ENCODE data around the gene GOLT1A. TPM values are rescaled to one million over a fixed set of nuclear protein-coding genes. Genes with fewer than 3 reads are reported as not detected.

Gene GOLT1A
- total and polyA plus RNA-seq, 2 donors: 0.47 to 1.4 TPM

- WGBS: 97% methylated on average over 12 of the region's 12 CpGs
- peaks cover 3 to 30% of the 10 kb centered on the region in 2 donors for H3K27me3 ChIP-seq (ENCODE audit: control insufficient read depth in 2 of 2, insufficient read depth in 1 of 2, low read length in 1 of 2)
Measured at GRCh38 chr1:204201348-204202040, 12.3 kb downstream of the GOLT1A start.

DNA sequence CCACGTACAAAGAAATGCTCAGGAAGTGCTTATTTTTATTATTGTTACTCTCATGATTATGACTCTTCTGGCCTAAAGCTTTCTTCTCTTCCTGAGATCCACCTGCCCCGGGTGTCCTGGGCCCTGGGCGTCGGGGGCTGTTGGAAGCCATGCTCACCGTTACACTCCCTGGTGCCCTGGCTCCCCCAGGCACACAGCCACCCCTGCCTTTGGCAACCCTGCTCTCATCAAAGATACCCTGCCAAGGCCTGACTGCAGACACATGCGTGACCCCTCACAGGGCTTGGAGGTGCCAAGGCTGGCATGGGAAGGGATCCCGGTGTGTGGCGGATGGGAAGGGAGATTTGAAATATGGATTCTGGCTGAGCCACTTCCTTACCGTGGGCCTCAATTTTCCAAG, 14.2 kb downstream of the GOLT1A start:
- Histone ChIP-seq H3K9me3 (ENCODE audit: control insufficient read depth in 2 of 2, insufficient read depth in 1 of 2, low read length in 1 of 2) (peaks cover 0 to 3% of the 10 kb centered on the region in 2 donors), H3K27me3 (ENCODE audit: control insufficient read depth in 2 of 2, insufficient read depth in 1 of 2, low read length in 1 of 2) (peaks cover 3 to 27% of the 10 kb centered on the region in 2 donors), H3K4me1 (ENCODE audit: control insufficient read depth in 2 of 2, insufficient read depth in 2 of 2, low read length in 2 of 2) (peaks cover 0 to 18% of the 10 kb centered on the region in 2 donors), H3K36me3 (ENCODE audit: control insufficient read depth in 2 of 2, insufficient read depth in 2 of 2, low read length in 1 of 2) (no peaks in the 10 kb centered on the region), H3K27ac (ENCODE audit: low read depth in 1 of 2, low read length in 1 of 2) (no peak overlapping the region), H3K4me3 (ENCODE audit: low read length in 2 of 2) (no peak overlapping the region)
- WGBS: 96% methylated on average over 9 of the region's 9 CpGs
- no peak for DNase-seq (ENCODE audit: low read depth in 6 of 9, low spot score in 9 of 9)

More at GRCh38 chr1:204201348-204202040, 12.3 kb downstream of the GOLT1A start:
- H3K9me3 ChIP-seq (ENCODE audit: control insufficient read depth in 2 of 2, insufficient read depth in 1 of 2, low read length in 1 of 2): peaks cover 0 to 3% of the 10 kb centered on the region in 2 donors
- H3K36me3 ChIP-seq (ENCODE audit: control insufficient read depth in 2 of 2, insufficient read depth in 2 of 2, low read length in 1 of 2): no peaks in the 10 kb centered on the region
- peaks cover 0 to 12% of the 10 kb centered on the region in 2 donors for H3K4me1 ChIP-seq (ENCODE audit: control insufficient read depth in 2 of 2, insufficient read depth in 2 of 2, low read length in 2 of 2)
- no peak for DNase-seq (ENCODE audit: low read depth in 6 of 9, low spot score in 9 of 9)
- no peak overlapping the region for H3K4me3 ChIP-seq (ENCODE audit: low read length in 2 of 2)
- H3K27ac ChIP-seq (ENCODE audit: low read depth in 1 of 2, low read length in 1 of 2): no peak overlapping the region

DNA sequence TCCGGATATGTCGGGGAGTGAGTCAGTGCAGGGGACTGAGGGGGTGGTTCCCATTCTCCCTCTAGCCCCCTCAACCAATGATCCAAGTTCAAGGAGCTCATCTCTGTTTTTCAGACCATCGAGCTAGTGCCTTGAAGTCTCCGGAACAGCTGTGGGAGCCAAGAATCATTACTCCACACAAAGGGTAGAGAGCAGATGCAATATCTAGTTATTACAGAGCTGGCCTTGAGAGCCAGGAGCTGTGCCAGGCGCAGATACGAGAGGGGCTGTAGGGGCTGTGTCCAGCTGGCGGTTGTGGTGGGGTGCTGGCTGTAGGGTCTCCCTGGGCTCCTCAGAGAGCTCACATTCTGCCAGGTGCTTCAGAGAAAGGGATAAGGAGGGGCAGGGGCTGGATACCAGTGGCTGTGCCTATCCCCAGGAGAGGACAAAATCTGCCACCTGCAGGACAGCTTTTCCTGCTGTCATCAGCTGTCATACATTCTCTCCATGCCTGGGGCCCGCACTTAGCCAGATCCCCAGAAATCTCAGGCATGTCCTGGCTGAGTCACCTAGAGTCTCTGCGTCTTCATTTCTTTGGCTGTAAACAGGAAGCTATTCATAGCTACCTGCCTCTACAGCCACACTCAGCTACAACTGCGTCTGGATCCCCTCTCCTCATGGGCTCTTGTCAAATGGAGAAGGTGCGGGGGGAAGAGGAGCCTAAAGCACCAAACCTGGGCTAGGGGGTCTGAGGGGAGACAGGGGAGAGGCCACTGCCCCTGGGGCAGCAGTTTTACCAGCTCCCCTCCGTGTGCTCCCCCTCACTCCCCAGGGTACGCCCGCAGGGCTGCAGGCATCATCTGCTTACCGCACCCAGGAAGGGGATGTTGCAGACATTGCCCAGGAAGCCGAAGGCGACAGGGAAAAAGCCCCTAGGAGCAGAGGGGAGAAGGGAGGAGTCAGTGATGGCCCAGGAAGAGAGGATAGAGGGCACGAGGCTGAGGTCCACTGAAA, 15.1 kb downstream of the GOLT1A start:
- no peaks in the 10 kb centered on the region for H3K36me3 ChIP-seq (ENCODE audit: control insufficient read depth in 2 of 2, insufficient read depth in 2 of 2, low read length in 1 of 2)
- H3K27ac ChIP-seq (ENCODE audit: low read depth in 1 of 2, low read length in 1 of 2): no peak overlapping the region
- DNase-seq (ENCODE audit: low read depth in 6 of 9, low spot score in 9 of 9): peak in 1 of 9 donors; percentile 39
- peaks cover 3 to 24% of the 10 kb centered on the region in 2 donors for H3K27me3 ChIP-seq (ENCODE audit: control insufficient read depth in 2 of 2, insufficient read depth in 1 of 2, low read length in 1 of 2)
- peaks cover 0 to 27% of the 10 kb centered on the region in 2 donors for H3K4me1 ChIP-seq (ENCODE audit: control insufficient read depth in 2 of 2, insufficient read depth in 2 of 2, low read length in 2 of 2)
- peaks cover 0 to 3% of the 10 kb centered on the region in 2 donors for H3K9me3 ChIP-seq (ENCODE audit: control insufficient read depth in 2 of 2, insufficient read depth in 1 of 2, low read length in 1 of 2)
- 86% methylated on average over 18 of the region's 18 CpGs for WGBS
- H3K4me3 ChIP-seq (ENCODE audit: low read length in 2 of 2): no peak overlapping the region

DNA sequence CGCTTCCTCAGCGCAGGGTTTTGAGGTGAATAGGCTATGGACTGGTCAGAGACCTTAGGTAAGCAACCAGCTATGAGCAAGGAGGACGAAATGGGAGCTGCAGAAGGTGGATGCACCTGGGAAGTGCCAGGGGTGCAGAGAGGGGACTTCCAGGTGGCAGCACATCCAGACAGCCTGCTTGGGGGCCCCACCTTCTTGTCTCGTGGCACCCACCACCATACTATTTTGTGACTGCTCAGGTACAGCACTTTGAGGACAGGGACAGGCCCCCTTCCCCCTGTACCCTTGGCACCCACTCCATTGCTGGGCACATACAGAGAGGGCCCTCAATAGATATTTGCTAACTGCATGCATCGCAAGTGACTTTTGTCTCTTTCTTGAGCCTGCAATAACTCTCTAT, 16.7 kb downstream of the GOLT1A start:
- Histone ChIP-seq H3K36me3 (ENCODE audit: control insufficient read depth in 2 of 2, insufficient read depth in 2 of 2, low read length in 1 of 2) (no peaks in the 10 kb centered on the region), H3K9me3 (ENCODE audit: control insufficient read depth in 2 of 2, insufficient read depth in 1 of 2, low read length in 1 of 2) (no peaks in the 10 kb centered on the region), H3K27me3 (ENCODE audit: control insufficient read depth in 2 of 2, insufficient read depth in 1 of 2, low read length in 1 of 2) (peaks cover 0 to 10% of the 10 kb centered on the region in 2 donors), H3K27ac (ENCODE audit: low read depth in 1 of 2, low read length in 1 of 2) (no peak overlapping the region), H3K4me3 (ENCODE audit: low read length in 2 of 2) (no peak overlapping the region), H3K4me1 (ENCODE audit: control insufficient read depth in 2 of 2, insufficient read depth in 2 of 2, low read length in 2 of 2) (peaks cover 0 to 36% of the 10 kb centered on the region in 2 donors)
- DNase-seq (ENCODE audit: low read depth in 6 of 9, low spot score in 9 of 9): no peak
- 86% methylated on average over 5 of the region's 5 CpGs for WGBS

DNA sequence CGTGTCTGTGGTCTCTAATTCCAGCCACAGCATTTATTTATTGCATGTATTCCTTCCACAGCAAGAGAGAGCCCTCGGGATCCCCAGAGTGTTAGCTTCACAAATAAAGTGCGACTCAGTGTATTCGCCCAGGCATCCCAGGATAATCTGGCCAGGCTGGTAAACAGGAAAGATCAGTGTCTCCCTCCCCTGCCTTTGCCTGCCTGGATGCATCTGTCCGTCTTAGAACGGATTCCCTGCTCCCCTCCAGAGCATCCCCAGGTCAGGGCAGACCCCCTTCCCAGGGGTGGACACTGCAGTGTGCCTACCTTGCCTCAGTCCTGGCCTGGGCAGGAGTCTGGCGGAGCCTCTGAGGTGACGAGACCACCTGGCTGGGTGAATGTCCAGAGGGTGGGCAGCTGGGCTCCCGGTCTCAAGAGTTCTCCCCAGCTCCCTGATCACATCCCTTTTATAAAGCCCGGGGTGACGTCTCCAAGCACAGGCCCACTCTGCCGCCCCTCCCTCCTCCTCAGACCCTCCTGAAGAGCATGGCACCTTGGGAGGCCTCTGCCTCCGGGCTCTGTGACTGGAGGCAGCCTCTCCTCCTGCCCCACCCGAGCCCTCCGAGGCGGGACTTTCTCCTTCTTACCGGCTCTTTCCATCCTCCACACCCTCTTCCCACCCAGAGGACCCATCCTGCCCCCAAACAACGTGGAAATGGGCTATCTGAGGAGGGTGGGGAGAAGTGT, 17.6 kb downstream of the GOLT1A start, which contains the start of gene KISS1:
TSS of gene KISS1 (minus strand) at position 424 of the 728 bp plus-strand sequence. CDS start 3,615 bp downstream, outside the sequence.
- H3K27ac ChIP-seq (ENCODE audit: low read depth in 1 of 2, low read length in 1 of 2): no peak within 1 kb of the TSS
- no peaks in the 10 kb centered on the region for H3K36me3 ChIP-seq (ENCODE audit: control insufficient read depth in 2 of 2, insufficient read depth in 2 of 2, low read length in 1 of 2)
- H3K27me3 ChIP-seq (ENCODE audit: control insufficient read depth in 2 of 2, insufficient read depth in 1 of 2, low read length in 1 of 2): peaks cover 0 to 10% of the 10 kb centered on the region in 2 donors
- H3K9me3 ChIP-seq (ENCODE audit: control insufficient read depth in 2 of 2, insufficient read depth in 1 of 2, low read length in 1 of 2): no peaks in the 10 kb centered on the region
- DNase-seq (ENCODE audit: low read depth in 6 of 9, low spot score in 9 of 9): no peak
- WGBS: 88% methylated on average over 18 of the region's 18 CpGs
- no peak within 1 kb of the TSS for H3K4me3 ChIP-seq (ENCODE audit: low read length in 2 of 2)
- H3K4me1 ChIP-seq (ENCODE audit: control insufficient read depth in 2 of 2, insufficient read depth in 2 of 2, low read length in 2 of 2): peaks cover 4 to 44% of the 10 kb centered on the region in 2 donors

DNA sequence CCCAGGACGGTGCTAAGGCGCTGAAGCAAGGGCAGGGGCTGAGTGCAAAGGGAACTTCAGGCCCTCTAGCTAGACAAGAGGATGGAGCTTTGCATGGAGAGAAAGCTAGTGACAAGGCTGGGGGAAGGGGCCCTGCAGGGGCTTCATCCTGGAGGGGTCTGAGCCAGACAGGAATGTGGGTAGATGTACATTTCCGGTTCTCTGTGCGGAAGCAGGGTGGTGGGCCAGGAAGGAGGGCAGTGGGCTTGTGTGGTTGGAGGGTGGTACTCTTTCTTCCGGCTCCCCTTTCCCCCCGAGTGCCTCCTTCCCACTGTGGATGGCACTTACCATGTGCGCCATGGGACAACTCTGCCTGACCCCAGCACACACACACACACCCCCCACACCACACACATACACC, 19.0 kb downstream of the GOLT1A start:
- H3K27me3 ChIP-seq (ENCODE audit: control insufficient read depth in 2 of 2, insufficient read depth in 1 of 2, low read length in 1 of 2): peaks cover 0 to 12% of the 10 kb centered on the region in 2 donors

DNA sequence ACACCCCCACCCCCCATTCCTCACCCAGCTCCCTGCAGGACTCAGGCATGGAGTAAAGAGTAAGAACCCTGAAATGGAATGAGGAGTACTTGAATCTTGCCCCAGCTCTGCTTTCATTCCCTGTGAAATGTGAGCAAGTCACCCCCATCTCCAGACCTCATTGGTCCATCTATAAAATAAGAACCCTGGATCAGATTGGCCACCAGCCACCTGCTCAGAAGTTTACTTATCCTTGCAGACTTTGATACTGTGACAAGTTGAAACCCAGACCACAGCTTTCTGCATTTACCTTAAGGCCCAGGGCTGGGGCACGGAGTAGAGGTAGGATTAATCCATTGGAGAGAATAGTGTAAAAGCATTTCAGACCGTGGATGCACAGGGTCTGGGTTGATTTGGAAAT, 19.7 kb downstream of the GOLT1A start:
- H3K4me1 ChIP-seq (ENCODE audit: control insufficient read depth in 2 of 2, insufficient read depth in 2 of 2, low read length in 2 of 2): peaks cover 11 to 62% of the 10 kb centered on the region in 2 donors
- H3K27me3 ChIP-seq (ENCODE audit: control insufficient read depth in 2 of 2, insufficient read depth in 1 of 2, low read length in 1 of 2): peaks cover 0 to 12% of the 10 kb centered on the region in 2 donors
- H3K4me3 ChIP-seq (ENCODE audit: low read length in 2 of 2): no peak overlapping the region
- no peak for DNase-seq (ENCODE audit: low read depth in 6 of 9, low spot score in 9 of 9)
- 93% methylated on average over 2 of the region's 2 CpGs for whole genome bisulfite sequencing
- H3K36me3 ChIP-seq (ENCODE audit: control insufficient read depth in 2 of 2, insufficient read depth in 2 of 2, low read length in 1 of 2): no peaks in the 10 kb centered on the region
- H3K27ac ChIP-seq (ENCODE audit: low read depth in 1 of 2, low read length in 1 of 2): no peak overlapping the region
- peaks cover 0 to 5% of the 10 kb centered on the region in 2 donors for H3K9me3 ChIP-seq (ENCODE audit: control insufficient read depth in 2 of 2, insufficient read depth in 1 of 2, low read length in 1 of 2)

More for the DNA sequence above, 19.0 kb downstream of the GOLT1A start:
- WGBS: 34% methylated on average over 7 of the region's 7 CpGs
- Histone ChIP-seq H3K4me3 (ENCODE audit: low read length in 2 of 2) (no peak overlapping the region), H3K36me3 (ENCODE audit: control insufficient read depth in 2 of 2, insufficient read depth in 2 of 2, low read length in 1 of 2) (no peaks in the 10 kb centered on the region), H3K27ac (ENCODE audit: low read depth in 1 of 2, low read length in 1 of 2) (no peak overlapping the region), H3K4me1 (ENCODE audit: control insufficient read depth in 2 of 2, insufficient read depth in 2 of 2, low read length in 2 of 2) (peaks cover 11 to 57% of the 10 kb centered on the region in 2 donors), H3K9me3 (ENCODE audit: control insufficient read depth in 2 of 2, insufficient read depth in 1 of 2, low read length in 1 of 2) (peaks cover 0 to 5% of the 10 kb centered on the region in 2 donors)
- peak in 1 of 9 donors; percentile 43 for DNase-seq (ENCODE audit: low read depth in 6 of 9, low spot score in 9 of 9)

DNA sequence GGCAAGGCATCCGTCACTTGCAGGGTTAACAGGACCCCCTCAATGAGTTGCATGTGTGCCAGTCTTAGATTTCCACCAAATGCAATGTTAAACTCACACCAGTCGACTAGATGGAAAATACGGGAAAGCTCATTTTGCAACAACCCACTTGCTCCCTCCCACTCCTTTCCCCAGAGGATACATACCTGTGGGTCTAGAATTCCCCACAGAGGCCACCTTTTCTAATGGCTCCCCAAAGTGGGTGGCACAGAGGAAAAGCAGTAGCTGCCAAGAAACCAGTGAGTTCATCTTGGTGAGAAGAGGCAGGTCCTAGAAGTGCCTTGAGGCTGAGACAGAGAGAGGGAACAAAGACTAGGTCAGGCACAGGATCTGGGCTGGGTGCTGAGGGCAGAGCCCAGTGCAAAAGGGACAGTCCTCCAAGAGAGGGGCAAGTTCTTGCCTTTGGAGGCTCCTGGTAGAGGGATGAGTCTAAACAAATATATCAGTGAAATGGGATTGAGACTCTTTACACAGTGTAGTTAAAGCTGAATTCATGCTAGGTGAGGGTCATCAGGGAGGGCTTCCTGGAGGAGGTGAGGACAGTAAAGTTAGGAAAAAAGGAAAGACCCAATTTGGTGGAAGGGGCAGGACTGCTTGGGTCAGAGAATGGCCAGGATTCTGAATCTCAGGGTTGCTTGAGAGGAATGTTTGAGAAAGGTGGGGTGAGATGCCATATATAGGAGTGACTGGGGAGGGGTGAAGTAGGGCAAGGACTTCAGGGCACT, 21.0 kb downstream of the GOLT1A start:
- Histone ChIP-seq H3K27ac (ENCODE audit: low read depth in 1 of 2, low read length in 1 of 2) (no peak overlapping the region), H3K4me3 (ENCODE audit: low read length in 2 of 2) (no peak overlapping the region), H3K9me3 (ENCODE audit: control insufficient read depth in 2 of 2, insufficient read depth in 1 of 2, low read length in 1 of 2) (peaks cover 0 to 8% of the 10 kb centered on the region in 2 donors), H3K27me3 (ENCODE audit: control insufficient read depth in 2 of 2, insufficient read depth in 1 of 2, low read length in 1 of 2) (peaks cover 0 to 14% of the 10 kb centered on the region in 2 donors), H3K36me3 (ENCODE audit: control insufficient read depth in 2 of 2, insufficient read depth in 2 of 2, low read length in 1 of 2) (no peaks in the 10 kb centered on the region), H3K4me1 (ENCODE audit: control insufficient read depth in 2 of 2, insufficient read depth in 2 of 2, low read length in 2 of 2) (peaks cover 11 to 65% of the 10 kb centered on the region in 2 donors)
- 88% methylated on average over 3 of the region's 3 CpGs for WGBS
- no peak for DNase-seq (ENCODE audit: low read depth in 6 of 9, low spot score in 9 of 9)

Measured in thymus (tissue), 11 donors.